Posterior cingulate gyrus (tissue), 11 donors: Measurements from ENCODE around the gene GMFB.
A peak's percentile ranks its signal among the peaks of the same experiment; 100 is the strongest.

Source experiments
- DNase-seq, 10 donors: peaks; one replicate each; pipeline versions ENCODE4 v3.0.0 to v3.0.0-alpha.2; 2020 to 2021; ENCODE audit warnings: mixed read lengths in 3 of 10
- intact Hi-C: fragments of 100-400 bp; cut with DNase I; formaldehyde crosslinking; loops from one replicate; pipeline ENCODE4 v1.15.1; 2023

The GMFB gene

GRCh38 chr14:54488646-54489317 is at the start of gene GMFB:
GMFB (minus strand) TSS chr14:54488980; CDS start chr14:54488927, 53 bp downstream.
- peak; percentile 82 to 97 (median 88) for DNase-seq
- intact Hi-C loops: loop anchor here (1.0 to 2.0 kb wide), 2 partner anchors 20 to 47 kb away; partner anchors contain the start of genes CGRRF1 and CNIH1

GRCh38 chr14:54538055-54538454 is 49.3 kb upstream of the GMFB start:
- intact Hi-C loops: no loop called here
- no peak for DNase-seq

GRCh38 chr14:54537651-54538050 is 48.9 kb upstream of the GMFB start:
- DNase-seq: no peak
- intact Hi-C loops: no loop called here

- intact Hi-C loops: no loop called here
- DNase-seq: no peak
Observed at GRCh38 chr14:54535646-54536045, 46.9 kb upstream of the GMFB start.

- no peak for DNase-seq
- intact Hi-C loops: no loop called here
Observed at GRCh38 chr14:54535126-54535525, 46.3 kb upstream of the GMFB start.

GRCh38 chr14:54533100-54533499 is 44.3 kb upstream of the GMFB start:
- DNase-seq: no peak
- intact Hi-C loops: no loop called here

GRCh38 chr14:54532111-54533012 is 43.6 kb upstream of the GMFB start:
- intact Hi-C loops: no loop called here

GRCh38 chr14:54529811-54530210 is 41.0 kb upstream of the GMFB start:
- no peak for DNase-seq
- intact Hi-C loops: no loop called here

More at GRCh38 chr14:54532111-54533012, 43.6 kb upstream of the GMFB start:
- no peak for DNase-seq

- DNase-seq: no peak
- intact Hi-C loops: no loop called here
Observed at GRCh38 chr14:54528973-54529372, 40.2 kb upstream of the GMFB start.

GRCh38 chr14:54524410-54524809 is 35.6 kb upstream of the GMFB start:
- intact Hi-C loops: no loop called here
- DNase-seq: no peak

- intact Hi-C loops: no loop called here
- no peak for DNase-seq
Observed at GRCh38 chr14:54516709-54517108, 27.9 kb upstream of the GMFB start.

GRCh38 chr14:54515670-54516069 is 26.9 kb upstream of the GMFB start:
- intact Hi-C loops: no loop called here
- no peak for DNase-seq

GRCh38 chr14:54512393-54512792 is 23.6 kb upstream of the GMFB start:
- DNase-seq: no peak
- intact Hi-C loops: no loop called here

- intact Hi-C loops: loop anchor here (2.0 to 10.0 kb wide), 3 partner anchors 21 to 265 kb away; partner anchors contain the start of genes CNIH1 and GMFB
- peak; percentile 98 to 100 (median 99) for DNase-seq
Observed at GRCh38 chr14:54509546-54510501, 21.0 kb upstream of the GMFB start, which contains the start of gene CGRRF1. CGRRF1 (plus strand) TSS chr14:54509906; CDS start chr14:54509960, 54 bp downstream.

- intact Hi-C loops: loop anchor here (10.0 kb wide), 1 partner anchor 271 kb away; no protein-coding TSS in a partner anchor
- DNase-seq: no peak
Observed at GRCh38 chr14:54503486-54503885, 14.7 kb upstream of the GMFB start.

- DNase-seq: no peak
- intact Hi-C loops: loop anchor here (10.0 kb wide), 1 partner anchor 272 kb away; no protein-coding TSS in a partner anchor
Observed at GRCh38 chr14:54502602-54503001, 13.8 kb upstream of the GMFB start.

GRCh38 chr14:54501480-54501879 is 12.7 kb upstream of the GMFB start:
- no peak for DNase-seq
- intact Hi-C loops: loop anchor here (10.0 kb wide), 1 partner anchor 273 kb away; no protein-coding TSS in a partner anchor

GRCh38 chr14:54500744-54501143 is 12.0 kb upstream of the GMFB start:
- intact Hi-C loops: loop anchor here (10.0 kb wide), 1 partner anchor 274 kb away; no protein-coding TSS in a partner anchor
- DNase-seq: no peak

GRCh38 chr14:54498579-54498978 is 9.8 kb upstream of the GMFB start:
- DNase-seq: no peak
- intact Hi-C loops: no loop called here

GRCh38 chr14:54498095-54498531 is 9.3 kb upstream of the GMFB start:
- no peak for DNase-seq
- intact Hi-C loops: no loop called here
